ENCODE measurements around the gene DCTN3. TPM values are rescaled to one million over a fixed set of nuclear protein-coding genes. Genes with fewer than 3 reads are reported as not detected.

The DCTN3 gene
- total RNA-seq, 1 donor from 2014 or later: 94.8 TPM

GRCh38 chr9:34633851-34634550, 13.7 kb upstream of the DCTN3 start:
- Mint-ChIP-seq H3K4me1 (ENCODE audit: low read depth, unreplicated experiment) (peaks cover 4% of the 10 kb centered on the region), H3K4me3 (ENCODE audit: unreplicated experiment) (peak overlapping the region; percentile 5), H3K36me3 (ENCODE audit: low read depth, unreplicated experiment) (peaks cover 3% of the 10 kb centered on the region), H3K27ac (ENCODE audit: unreplicated experiment) (no peak overlapping the region), H3K27me3 (ENCODE audit: low read depth, unreplicated experiment) (peaks cover 33% of the 10 kb centered on the region), H3K9me3 (ENCODE audit: unreplicated experiment) (no peaks in the 10 kb centered on the region)
- Histone ChIP-seq H3K4me2 (ENCODE audit: low read length) (no peak overlapping the region), H3K27me3 (ENCODE audit: insufficient read depth, low read length) (peaks cover 19% of the 10 kb centered on the region), H3K79me2 (ENCODE audit: insufficient read depth, low read length) (peaks cover 25% of the 10 kb centered on the region), H2AFZ (ENCODE audit: low read depth, low read length) (no peak overlapping the region), H3K4me3 (ENCODE audit: insufficient read depth, low read depth, low read length) (no peak overlapping the region), H3K4me1 (ENCODE audit: insufficient read depth, low read length) (peaks cover 19% of the 10 kb centered on the region), H3K9me3 (ENCODE audit: insufficient read depth, low read depth, low read length) (no peaks in the 10 kb centered on the region), H3K36me3 (ENCODE audit: insufficient read depth, low read length) (no peaks in the 10 kb centered on the region), H4K20me1 (ENCODE audit: insufficient read depth, low read length) (peaks cover 27% of the 10 kb centered on the region), H3K9ac (ENCODE audit: low read length) (no peak overlapping the region), H3K27ac (ENCODE audit: low read depth, low read length) (no peak overlapping the region)
- no peak for TF ChIP-seq EZH2 (IDR thresholded peaks at IDR 0.05; ENCODE audit: insufficient read depth, low read length)
- TF ChIP-seq CTCF (IDR thresholded peaks at IDR 0.05; ENCODE audit: insufficient read depth, low read depth, low read length): peak; percentile 88
- FAIRE-seq (peak; percentile 39), DNase-seq (ENCODE audit: low read depth) (peak; percentile 16)

GRCh38 chr9:34633166-34633565, 12.9 kb upstream of the DCTN3 start:
- Histone ChIP-seq H3K4me2 (ENCODE audit: low read length) (no peak overlapping the region), H3K4me3 (ENCODE audit: insufficient read depth, low read depth, low read length) (no peak overlapping the region), H2AFZ (ENCODE audit: low read depth, low read length) (no peak overlapping the region), H3K9me3 (ENCODE audit: insufficient read depth, low read depth, low read length) (no peaks in the 10 kb centered on the region), H4K20me1 (ENCODE audit: insufficient read depth, low read length) (peaks cover 31% of the 10 kb centered on the region), H3K79me2 (ENCODE audit: insufficient read depth, low read length) (peaks cover 25% of the 10 kb centered on the region), H3K27ac (ENCODE audit: low read depth, low read length) (no peak overlapping the region), H3K9ac (ENCODE audit: low read length) (no peak overlapping the region), H3K4me1 (ENCODE audit: insufficient read depth, low read length) (peaks cover 17% of the 10 kb centered on the region), H3K36me3 (ENCODE audit: insufficient read depth, low read length) (no peaks in the 10 kb centered on the region), H3K27me3 (ENCODE audit: insufficient read depth, low read length) (peaks cover 24% of the 10 kb centered on the region)
- FAIRE-seq (no peak), DNase-seq (ENCODE audit: low read depth) (no peak)
- Mint-ChIP-seq H3K4me3 (ENCODE audit: unreplicated experiment) (no peak overlapping the region), H3K36me3 (ENCODE audit: low read depth, unreplicated experiment) (peaks cover 3% of the 10 kb centered on the region), H3K27ac (ENCODE audit: unreplicated experiment) (no peak overlapping the region), H3K4me1 (ENCODE audit: low read depth, unreplicated experiment) (peaks cover 5% of the 10 kb centered on the region), H3K27me3 (ENCODE audit: low read depth, unreplicated experiment) (peaks cover 38% of the 10 kb centered on the region), H3K9me3 (ENCODE audit: unreplicated experiment) (no peaks in the 10 kb centered on the region)
- TF ChIP-seq CTCF (IDR thresholded peaks at IDR 0.05; ENCODE audit: insufficient read depth, low read depth, low read length) (no peak), EZH2 (IDR thresholded peaks at IDR 0.05; ENCODE audit: insufficient read depth, low read length) (no peak)

Measured in astrocyte (in vitro differentiated cells and primary cell).